H1 (cell line): ENCODE measurements around the gene FLT1. TPM values are rescaled to one million over a fixed set of nuclear protein-coding genes. Genes with fewer than 3 reads are reported as not detected.

ENCODE experiments used
- PHF8 ChIP-seq: fragments of 200-600 bp; sonication (generic); conservative IDR thresholded peaks from 2 replicates; pipeline ENCODE4 v1.7.1; 2012; ENCODE audit warnings: low read depth, mild to moderate bottlenecking, inconsistent platforms, low read length, moderate library complexity
- polyA plus RNA-seq, 7 experiments: library from polyadenylated mRNA; depleted of rRNA in 3 of 7; stranded (reverse) in 5 of 7; unstranded in 2 of 7; fragments of >200 nt in 5 of 7; fragments of 200-250 nt in 2 of 7; gene quantifications; 1 replicate in 5 of 7; 2 replicates in 1 of 7; 4 replicates in 1 of 7; pipeline versions ENCODE4 v1.2.1 to v1.2.3, GENCODE V29; 2011 to 2013; ENCODE audit warnings: missing spikeins in 2 of 7, mixed read lengths in 2 of 7
- total RNA-seq: library from RNA; stranded (reverse); fragmentation: NEBNext Ultra II Directional; extraction: Animal tissue kit (Norgen Biotek cat#: 25700); gene quantifications from 2 replicates; pipeline ENCODE4 v1.2.1, GENCODE V29; 2021

Gene FLT1
- total and polyA plus RNA-seq, 2 of the 8 experiments (the other 6 are each of a cell fraction or from before 2014, with no cell fraction given): 19.7 to 90.2 TPM

DNA sequence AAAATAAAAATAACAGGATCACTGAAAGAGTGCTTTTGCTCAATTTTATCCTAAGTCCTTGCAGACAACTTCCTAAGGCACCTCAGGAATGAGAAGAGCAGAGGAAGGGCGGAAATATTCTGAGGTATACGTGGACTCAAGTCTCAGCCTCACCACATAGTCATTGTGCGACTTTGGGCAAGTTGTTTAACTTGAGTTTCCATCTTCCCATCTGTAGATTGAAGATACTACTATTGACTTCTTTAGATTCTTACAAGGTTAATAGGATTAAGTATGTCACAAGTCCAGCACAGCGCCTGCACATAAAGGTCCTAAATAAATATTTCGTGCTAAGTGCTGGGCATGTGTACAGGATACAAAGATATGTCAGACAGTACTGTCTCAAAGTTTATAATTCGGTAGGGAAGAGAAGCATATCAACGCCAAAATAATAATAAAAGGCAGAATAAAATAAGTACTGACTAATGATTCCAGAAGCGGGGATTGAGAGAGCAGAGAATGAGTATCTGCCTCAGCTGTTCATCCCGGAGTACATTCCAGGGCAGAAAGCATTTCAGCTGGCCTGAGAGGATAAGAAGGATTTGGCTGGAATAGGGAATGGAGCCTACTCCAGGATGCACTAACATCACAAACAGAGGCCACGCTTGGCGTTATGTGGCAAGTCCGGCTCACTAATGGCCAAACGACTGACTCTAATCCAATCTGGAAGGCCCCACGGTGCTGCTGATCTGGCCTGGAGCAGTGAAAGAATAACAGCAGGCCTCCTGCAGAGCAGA is 139.7 kb downstream of the FLT1 start (continued):
- TF ChIP-seq PHF8: no peak
